K562 (cell line): Measurements from ENCODE around the gene SLC25A1. TPM values are rescaled to one million over a fixed set of nuclear protein-coding genes. Genes with fewer than 3 reads are reported as not detected.

Experiments used
- ARID4B ChIP-seq: sonication (generic); formaldehyde crosslinking; IDR thresholded peaks from 2 replicates; pipeline ENCODE4 v1.8.0; 2022; ENCODE audit warnings: mild to moderate bottlenecking, missing genetic modification reagents
- CEBPG ChIP-seq, 3 experiments: fragments of 200-800 bp in 1 of 3; sonication (Bioruptor generic) in 1 of 3; sonication (generic) in 1 of 3; formaldehyde crosslinking in 1 of 3; IDR thresholded peaks in 2 of 3; conservative IDR thresholded peaks in 1 of 3; 2 replicates each; pipeline versions ENCODE4 v1.6.1 to v1.8.0; 2016 to 2022; ENCODE audit warnings: missing compliant biosample characterization in 2 of 3, missing genetic modification characterization in 2 of 3, mild to moderate bottlenecking in 1 of 3, missing genetic modification reagents in 1 of 3
- CTBP1 ChIP-seq: fragments of 450-650 bp; IDR thresholded peaks from 2 replicates; pipeline ENCODE4 v1.6.1; 2016; ENCODE audit warnings: borderline replicate concordance
- HNRNPLL ChIP-seq: fragments of 200-400 bp; formaldehyde crosslinking; IDR thresholded peaks from 2 replicates; pipeline ENCODE4 v1.6.1; 2017; ENCODE audit warnings: low read length, low read depth, mild to moderate bottlenecking; ENCODE audit not compliant: poor library complexity, severe bottlenecking
- KDM4B ChIP-seq, 2 experiments: fragments of 450-650 bp in 1 of 2; sonication (generic) in 1 of 2; IDR thresholded peaks; 2 replicates each; pipeline ENCODE4 v1.6.1; 2016 to 2017; ENCODE audit warnings: borderline replicate concordance in 2 of 2, antibody characterized with exemption in 1 of 2, low read depth in 1 of 2, mild to moderate bottlenecking in 1 of 2
- RBM22 ChIP-seq: fragments of 200-400 bp; formaldehyde crosslinking; IDR thresholded peaks from 2 replicates; pipeline ENCODE4 v1.6.1; 2018; ENCODE audit warnings: low read length, low read depth; ENCODE audit not compliant: poor library complexity, severe bottlenecking
- RBM34 ChIP-seq: fragments of 200-400 bp; formaldehyde crosslinking; IDR thresholded peaks from 2 replicates; pipeline ENCODE4 v1.6.1; 2018; ENCODE audit warnings: low read length, borderline replicate concordance; ENCODE audit not compliant: insufficient read depth
- SRSF9 ChIP-seq: fragments of 200-400 bp; formaldehyde crosslinking; IDR thresholded peaks from 2 replicates; pipeline ENCODE4 v1.6.1; 2017; ENCODE audit warnings: low read depth, low read length, borderline replicate concordance
- TEAD1 ChIP-seq, 2 experiments: fragments of 450-650 bp in 1 of 2; sonication (generic) in 1 of 2; formaldehyde crosslinking; IDR thresholded peaks; 2 replicates each; pipeline versions ENCODE4 v1.4.0 to v1.8.0; 2020 to 2022; ENCODE audit warnings: mild to moderate bottlenecking in 2 of 2, missing genetic modification reagents in 1 of 2
- TEAD4 ChIP-seq, 2 experiments: sonication (generic) in 1 of 2; formaldehyde crosslinking in 1 of 2; IDR thresholded peaks; 2 replicates each; pipeline versions ENCODE4 v1.6.1 to v1.8.0; 2012 to 2022; ENCODE audit warnings: borderline replicate concordance in 1 of 2, inconsistent platforms in 1 of 2, low read length in 1 of 2, mild to moderate bottlenecking in 1 of 2, missing genetic modification reagents in 1 of 2
- ZNF12 ChIP-seq: sonication (generic); formaldehyde crosslinking; IDR thresholded peaks from 2 replicates; pipeline ENCODE4 v1.4.0; 2020; ENCODE audit warnings: mild to moderate bottlenecking, missing genetic modification reagents
- ZNF431 ChIP-seq: sonication (generic); formaldehyde crosslinking; IDR thresholded peaks from 2 replicates; pipeline ENCODE4 v1.8.0; 2022; ENCODE audit warnings: mild to moderate bottlenecking, missing genetic modification reagents
- polyA plus RNA-seq, 8 experiments: library from polyadenylated mRNA; depleted of rRNA in 4 of 8; stranded (reverse) in 5 of 8; unstranded in 3 of 8; fragments of >200 nt; fragmentation: Nextera tagmentation in 2 of 8; fragmentation: Illumina TruSeq in 1 of 8; extraction: Ambion mirVana in 2 of 8; extraction: Trizol in 1 of 8; gene quantifications; 2 replicates each; pipeline versions ENCODE4 v1.2.1 to v1.2.3, GENCODE V29; 2011 to 2014; ENCODE audit warnings: inconsistent platforms in 1 of 8, missing spikeins in 1 of 8
- total RNA-seq, 7 experiments: library from RNA; depleted of rRNA in 6 of 7; stranded (reverse); fragments of >200 nt in 6 of 7; fragmentation: Illumina TruSeq in 2 of 7; extraction: Trizol in 2 of 7; gene quantifications; 2 replicates each; pipeline versions ENCODE4 v1.2.1 to v1.2.3, GENCODE V29; 2011 to 2021; ENCODE audit warnings: low replicate concordance in 1 of 7

SLC25A1 gene
- total and polyA plus RNA-seq, 9 of the 15 experiments (the other 6 are each of a cell fraction or from before 2014, with no cell fraction given), result 11.0 to 408 (median 110) TPM

- TF ChIP-seq ZNF12 (CRISPR knock-in tag) (0 out of 2 replicates have a peak, but pooled peaks have one; percentile 61), KDM4B (IDR thresholded peaks at IDR 0.05; ENCODE audit: borderline replicate concordance in 2 of 2, low read depth in 1 of 2) (0 out of 4 replicates have a peak, but pooled peaks of 1 of the 2 experiments have one; percentile 16), ARID4B (0 out of 2 replicates have a peak, but pooled peaks have one; percentile 9), TEAD4 (IDR thresholded peaks at IDR 0.05; ENCODE audit: low read length) (no peak), TEAD4 (CRISPR knock-in tag; IDR thresholded peaks at IDR 0.05; ENCODE audit: borderline replicate concordance) (no peak), RBM34 (no peak), TEAD1 (CRISPR knock-in tag; IDR thresholded peaks at IDR 0.05) (0 out of 4 replicates have a peak, but pooled peaks of 1 of the 2 experiments have one; percentile 20), CEBPG (CRISPR knock-in tag; IDR thresholded peaks at IDR 0.05) (no peak), CEBPG (tag; conservative IDR thresholded peaks at IDR 0.05 in 1 of 2, IDR thresholded peaks at IDR 0.05 in 1 of 2) (no peak), CTBP1 (no peak), HNRNPLL (no peak), SRSF9 (no peak), ZNF431 (0 out of 2 replicates have a peak, but pooled peaks have one; percentile 48), RBM22 (no peak)
Observed at GRCh38 chr22:19196841-19197612, 18.5 kb upstream of the SLC25A1 start (continued).
